Uterus (tissue), 2 donors: ENCODE results near the gene RBL1.

Experiments used
- POLR2A ChIP-seq, 2 donors: fragments of 450-650 bp; IDR thresholded peaks; one replicate each; pipeline ENCODE4 v1.6.1; 2016; ENCODE audit warnings: antibody characterized with exemption in 2 of 2, mild to moderate bottlenecking in 1 of 2, moderate library complexity in 1 of 2
- TF ChIP-seq, protein P1 (sequence below), 4 experiments: fragments of 200-600 bp in 2 of 4; fragments of 450-650 bp in 2 of 4; sonication (generic) in 2 of 4; IDR thresholded peaks; one replicate each; pipeline ENCODE4 v1.5.1; 2016 to 2019; ENCODE audit warnings: antibody characterized with exemption in 4 of 4, mild to moderate bottlenecking in 2 of 4, moderate library complexity in 1 of 4

- TF ChIP-seq, protein P1, sequence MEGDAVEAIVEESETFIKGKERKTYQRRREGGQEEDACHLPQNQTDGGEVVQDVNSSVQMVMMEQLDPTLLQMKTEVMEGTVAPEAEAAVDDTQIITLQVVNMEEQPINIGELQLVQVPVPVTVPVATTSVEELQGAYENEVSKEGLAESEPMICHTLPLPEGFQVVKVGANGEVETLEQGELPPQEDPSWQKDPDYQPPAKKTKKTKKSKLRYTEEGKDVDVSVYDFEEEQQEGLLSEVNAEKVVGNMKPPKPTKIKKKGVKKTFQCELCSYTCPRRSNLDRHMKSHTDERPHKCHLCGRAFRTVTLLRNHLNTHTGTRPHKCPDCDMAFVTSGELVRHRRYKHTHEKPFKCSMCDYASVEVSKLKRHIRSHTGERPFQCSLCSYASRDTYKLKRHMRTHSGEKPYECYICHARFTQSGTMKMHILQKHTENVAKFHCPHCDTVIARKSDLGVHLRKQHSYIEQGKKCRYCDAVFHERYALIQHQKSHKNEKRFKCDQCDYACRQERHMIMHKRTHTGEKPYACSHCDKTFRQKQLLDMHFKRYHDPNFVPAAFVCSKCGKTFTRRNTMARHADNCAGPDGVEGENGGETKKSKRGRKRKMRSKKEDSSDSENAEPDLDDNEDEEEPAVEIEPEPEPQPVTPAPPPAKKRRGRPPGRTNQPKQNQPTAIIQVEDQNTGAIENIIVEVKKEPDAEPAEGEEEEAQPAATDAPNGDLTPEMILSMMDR (IDR thresholded peaks at IDR 0.05): no peak
- no peak for TF ChIP-seq POLR2A (IDR thresholded peaks at IDR 0.05)
Measured at GRCh38 chr20:37042986-37043972, 52.5 kb downstream of the RBL1 start.
